GM12878 (cell line): ENCODE data around the gene FBF1. TPM values are rescaled to one million over a fixed set of nuclear protein-coding genes. Genes with fewer than 3 reads are reported as not detected.

Experiments used
- JUND ChIP-seq: IDR thresholded peaks from 2 replicates; pipeline ENCODE4 v1.6.1; 2012; ENCODE audit warnings: low read depth, mild to moderate bottlenecking, low read length, improper control_type of control experiment, moderate library complexity
- KDM1A ChIP-seq: fragments of 200-600 bp; sonication (generic); IDR thresholded peaks from 2 replicates; pipeline ENCODE4 v1.6.1; 2016; ENCODE audit warnings: borderline replicate concordance
- POLR2AphosphoS2 ChIP-seq: IDR thresholded peaks from 2 replicates; pipeline ENCODE4 v1.6.1; 2011; ENCODE audit warnings: low read depth, mild to moderate bottlenecking, low read length, improper control_type of control experiment, moderate library complexity
- RAD51 ChIP-seq: fragments of 450-650 bp; IDR thresholded peaks from 2 replicates; pipeline ENCODE4 v1.6.1; 2016; ENCODE audit warnings: moderate library complexity, mild to moderate bottlenecking, inconsistent platforms
- STAT1 ChIP-seq: fragments of 450-650 bp; conservative IDR thresholded peaks from 2 replicates; pipeline ENCODE4 v1.6.1; 2014; ENCODE audit warnings: antibody characterized with exemption, mild to moderate bottlenecking
- STAT3 ChIP-seq: IDR thresholded peaks from 2 replicates; pipeline ENCODE4 v1.6.1; 2011; ENCODE audit warnings: low read depth, low read length, improper control_type of control experiment
- ZBED1 ChIP-seq: IDR thresholded peaks from 2 replicates; pipeline ENCODE4 v1.6.1; 2016; ENCODE audit warnings: borderline replicate concordance
- ZNF217 ChIP-seq: fragments of 450-650 bp; IDR thresholded peaks from 2 replicates; pipeline ENCODE4 v1.6.1; 2017; ENCODE audit warnings: antibody characterized with exemption, mild to moderate bottlenecking
- polyA plus RNA-seq, 11 experiments: library from polyadenylated mRNA; depleted of rRNA in 4 of 11; unstranded in 6 of 11; stranded (reverse) in 5 of 11; fragments of >200 nt; fragmentation: Nextera tagmentation in 4 of 11; fragmentation: Illumina TruSeq in 1 of 11; extraction: Ambion mirVana in 4 of 11; extraction: Trizol in 1 of 11; gene quantifications; 1 replicate in 1 of 11; 2 replicates in 10 of 11; pipeline versions ENCODE4 v1.2.1 to v1.2.3, GENCODE V29; 2011 to 2016; ENCODE audit warnings: inconsistent platforms in 2 of 11, missing spikeins in 2 of 11, low read depth in 1 of 11
- total RNA-seq, 4 experiments: library from RNA; depleted of rRNA in 3 of 4; stranded (reverse); fragments of >200 nt in 3 of 4; fragmentation: Illumina TruSeq in 1 of 4; extraction: Trizol in 1 of 4; gene quantifications; 2 replicates each; pipeline versions ENCODE4 v1.2.1 to v1.2.3, GENCODE V29; 2013 to 2021
- TF ChIP-seq, protein P1 (sequence below): fragments of 450-650 bp; IDR thresholded peaks from 2 replicates; pipeline ENCODE4 v1.6.1; 2016; ENCODE audit warnings: mild to moderate bottlenecking
- TF ChIP-seq, protein P2 (sequence below): fragments of 150-350 bp; IDR thresholded peaks from 2 replicates; pipeline ENCODE4 v1.6.1; 2016; ENCODE audit warnings: low read depth, low read length

FBF1 gene
- total and polyA plus RNA-seq, 10 of the 15 experiments (the other 5 are each of a cell fraction or from before 2014, with no cell fraction given) = 0.29 to 15.0 (median 7.0) TPM

DNA sequence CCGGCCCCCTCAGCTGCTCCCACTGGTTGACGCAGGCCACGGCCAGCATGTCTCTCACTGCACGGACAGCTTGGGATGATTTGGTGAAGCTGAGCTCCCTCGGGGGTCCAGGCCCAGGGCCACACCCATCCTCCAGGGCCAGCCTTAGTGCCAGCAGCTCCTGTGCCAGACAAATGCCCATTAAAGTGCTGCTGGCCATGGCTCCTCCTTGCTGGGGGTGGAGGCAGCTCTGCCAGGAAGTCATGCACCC, 65.0 kb downstream of the FBF1 start (continued):
- TF ChIP-seq JUND (no peak), KDM1A (no peak), POLR2AphosphoS2 (no peak), ZBED1 (no peak), RAD51 (no peak), STAT3 (no peak), STAT1 (no peak), ZNF217 (no peak)
- TF ChIP-seq, protein P1, sequence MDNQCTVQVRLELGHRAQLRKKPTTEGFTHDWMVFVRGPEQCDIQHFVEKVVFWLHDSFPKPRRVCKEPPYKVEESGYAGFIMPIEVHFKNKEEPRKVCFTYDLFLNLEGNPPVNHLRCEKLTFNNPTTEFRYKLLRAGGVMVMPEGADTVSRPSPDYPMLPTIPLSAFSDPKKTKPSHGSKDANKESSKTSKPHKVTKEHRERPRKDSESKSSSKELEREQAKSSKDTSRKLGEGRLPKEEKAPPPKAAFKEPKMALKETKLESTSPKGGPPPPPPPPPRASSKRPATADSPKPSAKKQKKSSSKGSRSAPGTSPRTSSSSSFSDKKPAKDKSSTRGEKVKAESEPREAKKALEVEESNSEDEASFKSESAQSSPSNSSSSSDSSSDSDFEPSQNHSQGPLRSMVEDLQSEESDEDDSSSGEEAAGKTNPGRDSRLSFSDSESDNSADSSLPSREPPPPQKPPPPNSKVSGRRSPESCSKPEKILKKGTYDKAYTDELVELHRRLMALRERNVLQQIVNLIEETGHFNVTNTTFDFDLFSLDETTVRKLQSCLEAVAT = no peak
- TF ChIP-seq, protein P2, sequence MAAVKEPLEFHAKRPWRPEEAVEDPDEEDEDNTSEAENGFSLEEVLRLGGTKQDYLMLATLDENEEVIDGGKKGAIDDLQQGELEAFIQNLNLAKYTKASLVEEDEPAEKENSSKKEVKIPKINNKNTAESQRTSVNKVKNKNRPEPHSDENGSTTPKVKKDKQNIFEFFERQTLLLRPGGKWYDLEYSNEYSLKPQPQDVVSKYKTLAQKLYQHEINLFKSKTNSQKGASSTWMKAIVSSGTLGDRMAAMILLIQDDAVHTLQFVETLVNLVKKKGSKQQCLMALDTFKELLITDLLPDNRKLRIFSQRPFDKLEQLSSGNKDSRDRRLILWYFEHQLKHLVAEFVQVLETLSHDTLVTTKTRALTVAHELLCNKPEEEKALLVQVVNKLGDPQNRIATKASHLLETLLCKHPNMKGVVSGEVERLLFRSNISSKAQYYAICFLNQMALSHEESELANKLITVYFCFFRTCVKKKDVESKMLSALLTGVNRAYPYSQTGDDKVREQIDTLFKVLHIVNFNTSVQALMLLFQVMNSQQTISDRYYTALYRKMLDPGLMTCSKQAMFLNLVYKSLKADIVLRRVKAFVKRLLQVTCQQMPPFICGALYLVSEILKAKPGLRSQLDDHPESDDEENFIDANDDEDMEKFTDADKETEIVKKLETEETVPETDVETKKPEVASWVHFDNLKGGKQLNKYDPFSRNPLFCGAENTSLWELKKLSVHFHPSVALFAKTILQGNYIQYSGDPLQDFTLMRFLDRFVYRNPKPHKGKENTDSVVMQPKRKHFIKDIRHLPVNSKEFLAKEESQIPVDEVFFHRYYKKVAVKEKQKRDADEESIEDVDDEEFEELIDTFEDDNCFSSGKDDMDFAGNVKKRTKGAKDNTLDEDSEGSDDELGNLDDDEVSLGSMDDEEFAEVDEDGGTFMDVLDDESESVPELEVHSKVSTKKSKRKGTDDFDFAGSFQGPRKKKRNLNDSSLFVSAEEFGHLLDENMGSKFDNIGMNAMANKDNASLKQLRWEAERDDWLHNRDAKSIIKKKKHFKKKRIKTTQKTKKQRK = no peak
